ENCODE data around the gene VKORC1. TPM values are rescaled to one million over a fixed set of nuclear protein-coding genes. Genes with fewer than 3 reads are reported as not detected.

The VKORC1 gene
- total RNA-seq, 1 donor = 147 TPM

GRCh38 chr16:31085873-31086628, 8.5 kb downstream of the VKORC1 start:
- peaks cover 9% of the 10 kb centered on the region for H3K4me1 ChIP-seq (ENCODE audit: insufficient read depth, low read length)
- no peak overlapping the region for H2AFZ ChIP-seq (ENCODE audit: low read length)
- no peak overlapping the region for H3K27ac ChIP-seq (ENCODE audit: low read depth, low read length)
- H3K27me3 ChIP-seq (ENCODE audit: insufficient read depth, low read length) = no peaks in the 10 kb centered on the region
- no peaks in the 10 kb centered on the region for H3K9me3 ChIP-seq (ENCODE audit: low read depth, low read length)
- no peak overlapping the region for H3K4me2 ChIP-seq (ENCODE audit: insufficient read depth, low read length)
- DNase-seq (ENCODE audit: insufficient read length, low spot score, missing footprints) = peak; percentile 80
- peaks cover 48% of the 10 kb centered on the region for H3K79me2 ChIP-seq (ENCODE audit: insufficient read depth, low read length)
- peaks cover 26% of the 10 kb centered on the region for H3K36me3 ChIP-seq (ENCODE audit: insufficient read depth, low read length)
- H4K20me1 ChIP-seq (ENCODE audit: insufficient read depth, low read length) = no peaks in the 10 kb centered on the region
- TF ChIP-seq CTCF (IDR thresholded peaks at IDR 0.05; ENCODE audit: extremely low read depth, low read depth, low read length) = no peak
- H3K4me3 ChIP-seq (ENCODE audit: insufficient read depth, low read length) = no peak overlapping the region

- Histone ChIP-seq H3K36me3 (ENCODE audit: insufficient read depth, low read length) (peaks cover 23% of the 10 kb centered on the region), H3K4me1 (ENCODE audit: insufficient read depth, low read length) (peaks cover 2% of the 10 kb centered on the region), H3K79me2 (ENCODE audit: insufficient read depth, low read length) (peaks cover 46% of the 10 kb centered on the region), H4K20me1 (ENCODE audit: insufficient read depth, low read length) (no peaks in the 10 kb centered on the region), H3K27ac (ENCODE audit: low read depth, low read length) (no peak overlapping the region), H3K4me2 (ENCODE audit: insufficient read depth, low read length) (no peak overlapping the region), H3K27me3 (ENCODE audit: insufficient read depth, low read length) (no peaks in the 10 kb centered on the region), H2AFZ (ENCODE audit: low read length) (no peak overlapping the region), H3K9me3 (ENCODE audit: low read depth, low read length) (no peaks in the 10 kb centered on the region), H3K4me3 (ENCODE audit: insufficient read depth, low read length) (no peak overlapping the region)
- DNase-seq (ENCODE audit: insufficient read length, low spot score, missing footprints) = peak; percentile 82
- no peak for TF ChIP-seq CTCF (IDR thresholded peaks at IDR 0.05; ENCODE audit: extremely low read depth, low read depth, low read length)
These were observed 9.2 kb downstream of the VKORC1 start for GRCh38 chr16:31085411-31085810.

- Histone ChIP-seq H3K27ac (ENCODE audit: low read depth, low read length) (no peak overlapping the region), H3K36me3 (ENCODE audit: insufficient read depth, low read length) (peaks cover 22% of the 10 kb centered on the region), H3K4me1 (ENCODE audit: insufficient read depth, low read length) (no peaks in the 10 kb centered on the region), H3K4me2 (ENCODE audit: insufficient read depth, low read length) (no peak overlapping the region), H2AFZ (ENCODE audit: low read length) (no peak overlapping the region), H4K20me1 (ENCODE audit: insufficient read depth, low read length) (no peaks in the 10 kb centered on the region), H3K9me3 (ENCODE audit: low read depth, low read length) (no peaks in the 10 kb centered on the region), H3K27me3 (ENCODE audit: insufficient read depth, low read length) (no peaks in the 10 kb centered on the region), H3K79me2 (ENCODE audit: insufficient read depth, low read length) (peaks cover 47% of the 10 kb centered on the region), H3K4me3 (ENCODE audit: insufficient read depth, low read length) (no peak overlapping the region)
- TF ChIP-seq CTCF (IDR thresholded peaks at IDR 0.05; ENCODE audit: extremely low read depth, low read depth, low read length) = no peak
- peak; percentile 88 for DNase-seq (ENCODE audit: insufficient read length, low spot score, missing footprints)
These were observed 9.9 kb downstream of the VKORC1 start for GRCh38 chr16:31084584-31085302.

- Histone ChIP-seq H3K4me3 (ENCODE audit: insufficient read depth, low read length) (no peak overlapping the region), H3K79me2 (ENCODE audit: insufficient read depth, low read length) (peaks cover 45% of the 10 kb centered on the region), H3K36me3 (ENCODE audit: insufficient read depth, low read length) (peaks cover 23% of the 10 kb centered on the region), H4K20me1 (ENCODE audit: insufficient read depth, low read length) (no peaks in the 10 kb centered on the region), H2AFZ (ENCODE audit: low read length) (no peak overlapping the region), H3K4me2 (ENCODE audit: insufficient read depth, low read length) (no peak overlapping the region), H3K27ac (ENCODE audit: low read depth, low read length) (no peak overlapping the region), H3K4me1 (ENCODE audit: insufficient read depth, low read length) (no peaks in the 10 kb centered on the region), H3K27me3 (ENCODE audit: insufficient read depth, low read length) (no peaks in the 10 kb centered on the region), H3K9me3 (ENCODE audit: low read depth, low read length) (no peaks in the 10 kb centered on the region)
- peak; percentile 34 for DNase-seq (ENCODE audit: insufficient read length, low spot score, missing footprints)
- no peak for TF ChIP-seq CTCF (IDR thresholded peaks at IDR 0.05; ENCODE audit: extremely low read depth, low read depth, low read length)
These were observed 10.6 kb downstream of the VKORC1 start for GRCh38 chr16:31083981-31084380.
